Parathyroid adenoma (tissue), 2 donors: ENCODE measurements around the gene NKAIN4.

Experiments used
- H2AFZ ChIP-seq: fragments of 300-600 bp; sonication (generic); one replicate; pipeline ENCODE4 v1.7.0; 2017; ENCODE audit warnings: antibody characterized with exemption, mild to moderate bottlenecking
- H3K27ac ChIP-seq: fragments of 300-600 bp; sonication (generic); one replicate; pipeline ENCODE4 v1.7.0; 2017
- H3K27me3 ChIP-seq: fragments of 300-600 bp; sonication (generic); one replicate; pipeline ENCODE4 v1.7.0; 2017; ENCODE audit warnings: low read length; ENCODE audit not compliant: control insufficient read depth, insufficient read depth
- H3K36me3 ChIP-seq: fragments of 300-600 bp; sonication (generic); one replicate; pipeline ENCODE4 v1.7.0; 2017; ENCODE audit warnings: low read length; ENCODE audit not compliant: control insufficient read depth, insufficient read depth
- H3K4me1 ChIP-seq: fragments of 300-600 bp; sonication (generic); one replicate; pipeline ENCODE4 v1.7.0; 2017; ENCODE audit warnings: control low read depth
- H3K4me2 ChIP-seq: fragments of 300-600 bp; sonication (generic); one replicate; pipeline ENCODE4 v1.7.0; 2017; ENCODE audit warnings: low read length
- H3K4me3 ChIP-seq: fragments of 300-600 bp; sonication (generic); one replicate; pipeline ENCODE4 v1.7.0; 2017; ENCODE audit warnings: low read depth, low read length
- H3K79me2 ChIP-seq: fragments of 300-600 bp; sonication (generic); one replicate; pipeline ENCODE4 v1.7.0; 2017; ENCODE audit warnings: control low read depth
- H3K9ac ChIP-seq: fragments of 300-600 bp; sonication (generic); one replicate; pipeline ENCODE4 v1.7.0; 2017; ENCODE audit warnings: mild to moderate bottlenecking
- H3K9me3 ChIP-seq: fragments of 300-600 bp; sonication (generic); one replicate; pipeline ENCODE4 v1.7.0; 2017; ENCODE audit warnings: low read length; ENCODE audit not compliant: control insufficient read depth
- TF ChIP-seq, protein P1 (sequence below): fragments of 300-600 bp; sonication (generic); IDR thresholded peaks from one replicate; pipeline ENCODE4 v1.7.0; 2017; ENCODE audit warnings: antibody characterized with exemption, mild to moderate bottlenecking
- donor health status: primary hyperparathyroidism.

Gene NKAIN4

DNA sequence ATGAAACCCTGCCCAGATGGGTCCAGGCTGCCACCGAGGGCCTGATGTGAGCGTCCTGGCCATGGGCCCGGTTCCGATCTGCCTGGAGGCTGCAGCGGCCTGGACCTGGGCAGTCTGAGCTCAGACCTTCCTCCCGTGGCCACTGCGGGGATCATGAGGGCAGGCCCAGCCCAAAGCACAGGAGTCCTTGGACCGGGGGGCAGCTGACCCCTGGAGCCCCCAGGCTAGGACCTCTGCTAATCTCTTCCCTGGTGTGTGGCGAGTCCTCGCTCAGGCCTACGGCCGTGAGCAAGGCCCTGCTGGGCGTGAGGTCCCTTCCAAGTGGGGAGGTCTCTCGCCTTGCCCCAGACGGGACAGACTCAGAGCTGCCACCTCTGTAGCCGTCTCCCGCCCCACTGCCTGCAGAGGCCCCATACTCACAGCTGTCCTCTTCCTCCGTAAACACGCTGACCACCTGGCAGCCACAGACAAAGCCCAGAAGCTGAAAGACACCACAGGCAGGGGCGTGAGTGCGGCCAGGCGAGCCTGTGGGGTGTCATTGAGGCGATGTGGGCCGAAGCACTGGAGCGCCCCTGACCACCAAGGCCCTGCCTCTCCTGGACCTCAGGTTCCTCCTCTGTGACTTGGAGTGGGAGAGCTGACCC is 10.5 kb downstream of the NKAIN4 start:
- H3K4me1 ChIP-seq: no peaks in the 10 kb centered on the region
- no peaks in the 10 kb centered on the region for H3K27me3 ChIP-seq
- TF ChIP-seq, protein P1, sequence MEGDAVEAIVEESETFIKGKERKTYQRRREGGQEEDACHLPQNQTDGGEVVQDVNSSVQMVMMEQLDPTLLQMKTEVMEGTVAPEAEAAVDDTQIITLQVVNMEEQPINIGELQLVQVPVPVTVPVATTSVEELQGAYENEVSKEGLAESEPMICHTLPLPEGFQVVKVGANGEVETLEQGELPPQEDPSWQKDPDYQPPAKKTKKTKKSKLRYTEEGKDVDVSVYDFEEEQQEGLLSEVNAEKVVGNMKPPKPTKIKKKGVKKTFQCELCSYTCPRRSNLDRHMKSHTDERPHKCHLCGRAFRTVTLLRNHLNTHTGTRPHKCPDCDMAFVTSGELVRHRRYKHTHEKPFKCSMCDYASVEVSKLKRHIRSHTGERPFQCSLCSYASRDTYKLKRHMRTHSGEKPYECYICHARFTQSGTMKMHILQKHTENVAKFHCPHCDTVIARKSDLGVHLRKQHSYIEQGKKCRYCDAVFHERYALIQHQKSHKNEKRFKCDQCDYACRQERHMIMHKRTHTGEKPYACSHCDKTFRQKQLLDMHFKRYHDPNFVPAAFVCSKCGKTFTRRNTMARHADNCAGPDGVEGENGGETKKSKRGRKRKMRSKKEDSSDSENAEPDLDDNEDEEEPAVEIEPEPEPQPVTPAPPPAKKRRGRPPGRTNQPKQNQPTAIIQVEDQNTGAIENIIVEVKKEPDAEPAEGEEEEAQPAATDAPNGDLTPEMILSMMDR: no peak
- H3K4me3 ChIP-seq: no peak overlapping the region
- H3K9me3 ChIP-seq: no peaks in the 10 kb centered on the region
- no peak overlapping the region for H3K9ac ChIP-seq
- no peaks in the 10 kb centered on the region for H3K36me3 ChIP-seq
- H3K4me2 ChIP-seq: no peak overlapping the region
- H3K27ac ChIP-seq: no peak overlapping the region
- no peaks in the 10 kb centered on the region for H3K79me2 ChIP-seq
- no peak overlapping the region for H2AFZ ChIP-seq

DNA sequence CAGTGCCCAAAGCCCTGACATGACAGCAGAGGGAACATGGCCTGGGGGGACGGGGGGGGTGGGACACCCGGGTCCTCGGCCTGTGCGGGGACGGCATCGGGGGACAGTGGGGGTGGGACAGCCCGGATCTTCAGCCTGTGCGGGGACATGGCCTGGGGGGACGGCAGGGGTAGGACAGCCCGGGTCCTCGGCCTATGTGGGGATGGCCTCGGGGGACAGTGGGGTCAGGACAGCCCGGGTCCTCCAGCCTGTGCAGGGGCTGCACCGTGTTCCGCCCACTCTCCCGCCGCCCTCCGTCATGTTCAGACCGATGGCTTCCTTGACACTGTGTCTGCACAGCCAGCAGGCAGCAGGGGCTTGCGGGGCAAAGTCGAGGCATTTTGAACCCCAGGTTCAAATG is 11.5 kb downstream of the NKAIN4 start:
- Histone ChIP-seq H3K36me3 (no peaks in the 10 kb centered on the region), H3K9ac (no peak overlapping the region), H3K9me3 (no peaks in the 10 kb centered on the region), H3K4me3 (no peak overlapping the region), H2AFZ (no peak overlapping the region), H3K4me1 (no peaks in the 10 kb centered on the region), H3K27me3 (no peaks in the 10 kb centered on the region), H3K27ac (no peak overlapping the region), H3K4me2 (no peak overlapping the region), H3K79me2 (no peaks in the 10 kb centered on the region)
- TF ChIP-seq, protein P1: no peak

DNA sequence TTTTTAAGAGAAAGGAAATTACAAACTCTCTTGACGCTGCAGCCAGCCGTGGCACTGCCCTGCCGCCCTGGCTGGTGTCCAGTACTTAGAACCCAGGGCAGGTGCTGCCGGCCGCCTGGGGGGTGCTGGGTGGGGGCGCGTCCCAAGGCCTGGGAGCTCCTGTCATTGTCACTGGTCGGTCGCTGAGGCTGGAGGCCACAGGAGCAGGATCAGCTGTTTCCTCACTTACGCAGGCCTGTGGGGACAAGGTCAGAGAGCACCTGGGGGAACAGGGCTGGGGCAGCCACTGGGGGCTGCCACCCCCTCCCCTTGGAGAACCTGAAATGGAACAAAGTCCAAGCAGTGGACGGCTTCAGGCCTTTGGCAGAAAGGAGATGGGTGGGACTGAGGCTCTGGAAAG is 13.0 kb downstream of the NKAIN4 start:
- Histone ChIP-seq H3K9ac (no peak overlapping the region), H3K9me3 (no peaks in the 10 kb centered on the region), H3K27me3 (no peaks in the 10 kb centered on the region), H3K4me2 (no peak overlapping the region), H3K27ac (no peak overlapping the region), H3K79me2 (no peaks in the 10 kb centered on the region), H3K4me1 (no peaks in the 10 kb centered on the region), H2AFZ (no peak overlapping the region), H3K4me3 (no peak overlapping the region), H3K36me3 (no peaks in the 10 kb centered on the region)
- TF ChIP-seq, protein P1: no peak

DNA sequence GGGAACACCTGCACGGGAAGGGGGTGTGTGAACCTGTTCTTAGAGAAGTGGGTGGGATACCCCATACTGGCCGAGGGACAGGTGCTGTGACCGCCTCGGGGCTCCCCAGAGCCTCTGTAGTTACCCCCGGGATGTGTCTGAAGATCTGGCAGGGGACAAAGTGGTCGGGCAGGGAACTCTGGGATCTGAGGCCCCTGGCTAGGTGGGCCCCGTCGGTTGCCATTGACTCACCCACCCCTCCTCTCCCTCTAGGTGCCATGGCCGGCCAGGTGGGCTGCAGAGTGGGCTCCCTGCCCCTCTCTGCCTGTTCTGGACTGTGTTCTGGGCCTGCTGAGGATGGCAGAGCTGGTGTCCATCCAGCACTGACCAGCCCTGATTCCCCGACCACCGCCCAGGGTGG is 14.3 kb downstream of the NKAIN4 start:
- Histone ChIP-seq H3K36me3 (no peaks in the 10 kb centered on the region), H3K9me3 (no peaks in the 10 kb centered on the region), H2AFZ (no peak overlapping the region), H3K27me3 (no peaks in the 10 kb centered on the region), H3K4me3 (no peak overlapping the region), H3K4me1 (no peaks in the 10 kb centered on the region), H3K9ac (no peak overlapping the region), H3K27ac (no peak overlapping the region), H3K4me2 (no peak overlapping the region), H3K79me2 (no peaks in the 10 kb centered on the region)
- TF ChIP-seq, protein P1: no peak

DNA sequence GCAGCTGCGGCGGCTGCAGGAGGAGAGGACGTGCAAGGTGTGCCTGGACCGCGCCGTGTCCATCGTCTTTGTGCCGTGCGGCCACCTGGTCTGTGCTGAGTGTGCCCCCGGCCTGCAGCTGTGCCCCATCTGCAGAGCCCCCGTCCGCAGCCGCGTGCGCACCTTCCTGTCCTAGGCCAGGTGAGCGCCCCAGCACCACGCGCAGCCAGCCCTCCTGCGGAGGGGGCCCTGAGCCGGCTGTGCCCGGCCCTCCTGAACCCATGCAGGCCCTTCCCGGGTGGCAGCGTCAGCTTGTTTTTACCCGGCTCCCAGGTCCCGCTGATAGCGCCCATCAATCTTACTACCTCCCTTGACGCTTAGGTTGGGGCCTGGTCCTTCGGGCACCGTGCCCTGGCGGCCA is 14.8 kb downstream of the NKAIN4 start:
- Histone ChIP-seq H3K4me1 (no peaks in the 10 kb centered on the region), H3K4me2 (no peak overlapping the region), H3K27me3 (no peaks in the 10 kb centered on the region), H3K9ac (no peak overlapping the region), H3K4me3 (no peak overlapping the region), H3K36me3 (no peaks in the 10 kb centered on the region), H3K9me3 (no peaks in the 10 kb centered on the region), H3K27ac (no peak overlapping the region), H3K79me2 (no peaks in the 10 kb centered on the region), H2AFZ (no peak overlapping the region)
- TF ChIP-seq, protein P1: no peak
